Thoracic aorta endothelial cell (primary cell): ENCODE data around the gene CST2. TPM values are rescaled to one million over a fixed set of nuclear protein-coding genes. Genes with fewer than 3 reads are reported as not detected.

Experiments used
- total RNA-seq: library from RNA; depleted of rRNA; stranded (reverse); fragments of >200 nt; gene quantifications from 2 replicates; pipeline ENCODE4 v1.2.3, GENCODE V29; 2012

CST2 gene
- not detected in 2 replicates for total RNA-seq

DNA sequence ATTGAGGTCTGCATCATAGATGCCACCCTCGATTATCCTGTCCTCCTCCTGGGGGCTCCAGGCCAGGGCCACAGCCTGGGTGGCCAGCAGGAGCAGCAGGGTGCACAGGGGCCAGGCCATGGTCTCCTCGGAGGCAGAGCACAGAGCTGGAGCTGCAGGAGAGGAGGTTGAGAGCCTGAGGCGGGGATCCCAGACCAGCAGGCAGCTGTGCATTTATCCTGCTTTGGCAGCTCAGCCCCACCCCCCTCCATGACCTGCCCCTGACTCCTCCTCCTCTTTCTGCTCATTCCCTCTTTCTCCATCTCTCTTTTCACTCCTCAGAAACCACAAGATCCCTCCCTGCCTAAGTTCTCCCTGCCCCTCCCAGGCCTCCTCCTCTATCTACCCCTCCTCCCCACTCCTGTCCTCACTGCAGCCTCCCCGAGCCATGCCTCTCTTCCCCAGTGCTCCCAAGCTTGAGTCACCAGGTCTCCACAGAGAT is at the start of gene CST2:
TSS of gene CST2 (minus strand) at position 189 of the 481 bp plus-strand sequence. CDS start at position 120, 69 bp downstream.

Other genes with a start within 250 kb of the CST2 start
- not detected in 2 replicates for gene CST9, start 220.8 kb downstream of the CST2 start, total RNA-seq
- gene CST3, start 188.8 kb downstream of the CST2 start, total RNA-seq = 123 and 135 TPM in 2 replicates
- gene CST4, start 137.7 kb downstream of the CST2 start, total RNA-seq = not detected in 2 replicates
- 0.27 TPM in 1 of 2 replicates, not detected in the other for gene CST1, start 75.8 kb downstream of the CST2 start, total RNA-seq
- not detected in 2 replicates for gene CST5, start 53.0 kb upstream of the CST2 start, total RNA-seq
- gene GGTLC1, start 162.1 kb upstream of the CST2 start, total RNA-seq = not detected in 2 replicates